HEK293 (cell line): Measurements from ENCODE around the gene FNDC5.

Experiments used
- CTCF ChIA-PET: fragments of 350-600 bp; formaldehyde crosslinking; extraction: SDS; loops from one replicate; lab custom pipeline; 2021; ENCODE audit warnings: antibody characterized with exemption; lab: Yijun Ruan, JAX
- POLR2A ChIA-PET: fragments of 300-600 bp; formaldehyde crosslinking; extraction: SDS; loops from one replicate; lab custom pipeline; 2020; ENCODE audit warnings: antibody characterized with exemption, inconsistent platforms; lab: Yijun Ruan, JAX
- H3K27ac ChIP-seq: fragments of 200-500 bp; sonication (Bioruptor generic); 2 replicates; pipeline ENCODE4 v1.5.1; 2014; ENCODE audit warnings: low read depth, low read length, control low read depth, inconsistent platforms; ENCODE audit errors: extremely low read depth
- H3K36me3 ChIP-seq, 2 experiments: fragments of 200-500 bp in 1 of 2; sonication (Bioruptor generic) in 1 of 2; 1 replicate in 1 of 2; 2 replicates in 1 of 2; pipeline ENCODE4 v1.5.1; 2014 to 2017; ENCODE audit warnings: inconsistent platforms in 2 of 2, low read length in 2 of 2; ENCODE audit not compliant: control insufficient read depth in 2 of 2, insufficient read depth in 1 of 2
- H3K4me1 ChIP-seq: fragments of 200-500 bp; sonication (Bioruptor generic); 2 replicates; pipeline ENCODE4 v1.5.1; 2014; ENCODE audit warnings: mild to moderate bottlenecking, low read length, inconsistent platforms; ENCODE audit not compliant: control insufficient read depth, insufficient read depth
- H3K4me3 ChIP-seq: 2 replicates; pipeline ENCODE4 v1.5.1; 2011; ENCODE audit warnings: low read depth, mild to moderate bottlenecking, control low read depth, low read length, moderate library complexity
- H3K9me3 ChIP-seq: fragments of 200-500 bp; sonication (Bioruptor generic); 2 replicates; pipeline ENCODE4 v1.5.1; 2014; ENCODE audit warnings: low read depth, low read length, inconsistent platforms; ENCODE audit not compliant: control insufficient read depth, insufficient read depth
- MYNN ChIP-seq: fragments of 450-650 bp; formaldehyde crosslinking; IDR thresholded peaks from 2 replicates; pipeline ENCODE4 v1.5.1; 2016; ENCODE audit warnings: missing biosample characterization, missing genetic modification characterization, borderline replicate concordance
- ZBTB11 ChIP-seq: fragments of 450-650 bp; formaldehyde crosslinking; conservative IDR thresholded peaks from 2 replicates; pipeline ENCODE4 v1.5.1; 2016; ENCODE audit warnings: low read depth, missing biosample characterization, missing genetic modification characterization
- ZFP69B ChIP-seq: fragments of 450-650 bp; formaldehyde crosslinking; IDR thresholded peaks from 2 replicates; pipeline ENCODE4 v1.5.1; 2016; ENCODE audit warnings: missing biosample characterization, missing genetic modification characterization
- ZNF174 ChIP-seq: fragments of 450-650 bp; formaldehyde crosslinking; IDR thresholded peaks from 2 replicates; pipeline ENCODE4 v1.5.0; 2017; ENCODE audit warnings: missing biosample characterization, mild to moderate bottlenecking, missing genetic modification characterization
- ZNF280C ChIP-seq: fragments of 450-650 bp; formaldehyde crosslinking; IDR thresholded peaks from 2 replicates; pipeline ENCODE4 v1.5.1; 2016; ENCODE audit warnings: missing biosample characterization, missing genetic modification characterization
- ZNF426 ChIP-seq: fragments of 450-650 bp; formaldehyde crosslinking; IDR thresholded peaks from 2 replicates; pipeline ENCODE4 v1.5.1; 2017; ENCODE audit warnings: missing biosample characterization, missing genetic modification characterization, mild to moderate bottlenecking, inconsistent platforms, moderate library complexity
- ZNF514 ChIP-seq: fragments of 450-650 bp; formaldehyde crosslinking; IDR thresholded peaks from 2 replicates; pipeline ENCODE4 v1.5.1; 2016; ENCODE audit warnings: missing biosample characterization, missing genetic modification characterization
- ZNF544 ChIP-seq: fragments of 450-650 bp; formaldehyde crosslinking; IDR thresholded peaks from 2 replicates; pipeline ENCODE4 v1.5.0; 2017; ENCODE audit warnings: missing biosample characterization, missing genetic modification characterization
- ZNF560 ChIP-seq: fragments of 450-650 bp; formaldehyde crosslinking; IDR thresholded peaks from 2 replicates; pipeline ENCODE4 v1.5.1; 2017; ENCODE audit warnings: missing biosample characterization, missing genetic modification characterization, borderline replicate concordance
- ZNF561 ChIP-seq: fragments of 450-650 bp; IDR thresholded peaks from 2 replicates; pipeline ENCODE4 v1.5.1; 2018; ENCODE audit warnings: missing biosample characterization, missing genetic modification characterization, borderline replicate concordance
- ZNF600 ChIP-seq: fragments of 450-650 bp; formaldehyde crosslinking; IDR thresholded peaks from 2 replicates; pipeline ENCODE4 v1.5.1; 2016; ENCODE audit warnings: missing biosample characterization, missing genetic modification characterization
- ZNF624 ChIP-seq: fragments of 450-650 bp; formaldehyde crosslinking; IDR thresholded peaks from 2 replicates; pipeline ENCODE4 v1.5.1; 2017; ENCODE audit warnings: missing biosample characterization, missing genetic modification characterization
- ZNF658 ChIP-seq: fragments of 450-650 bp; formaldehyde crosslinking; IDR thresholded peaks from 2 replicates; pipeline ENCODE4; 2016; ENCODE audit warnings: missing biosample characterization, missing genetic modification characterization
- ZNF701 ChIP-seq: fragments of 450-650 bp; formaldehyde crosslinking; IDR thresholded peaks from 2 replicates; pipeline ENCODE4 v1.5.1; 2016; ENCODE audit warnings: missing biosample characterization, missing genetic modification characterization
- ZSCAN5A ChIP-seq: fragments of 450-650 bp; formaldehyde crosslinking; IDR thresholded peaks from 2 replicates; pipeline ENCODE4 v1.5.1; 2016; ENCODE audit warnings: missing biosample characterization, missing genetic modification characterization
- TF ChIP-seq, protein P1 (sequence below): fragments of 450-650 bp; formaldehyde crosslinking; IDR thresholded peaks from 2 replicates; pipeline ENCODE4 v1.5.1; 2016; ENCODE audit warnings: missing biosample characterization, missing genetic modification characterization

The FNDC5 gene

GRCh38 chr1:32868806-32869455, 1.8 kb downstream of the FNDC5 start:
- no peak for TF ChIP-seq ZNF658 (tag by site-specific recombination)
- TF ChIP-seq ZNF426 (tag by site-specific recombination), result no peak
- TF ChIP-seq ZNF544 (tag by site-specific recombination), result no peak
- no peak for TF ChIP-seq ZBTB11 (tag by site-specific recombination)
- TF ChIP-seq ZNF624, result no peak
- no peak for TF ChIP-seq ZFP69B (tag by site-specific recombination)
- TF ChIP-seq ZNF701, result no peak
- TF ChIP-seq ZNF280C (tag by site-specific recombination), result no peak
- TF ChIP-seq ZSCAN5A (tag by site-specific recombination), result no peak
- no peak for TF ChIP-seq ZNF560 (tag by site-specific recombination)
- TF ChIP-seq ZNF514, result no peak
- no peak for TF ChIP-seq ZNF561 (tag by site-specific recombination)
- no peak for TF ChIP-seq ZNF600 (tag by site-specific recombination)
- no peak for TF ChIP-seq ZNF174 (tag by site-specific recombination)
- no peak for TF ChIP-seq MYNN

GRCh38 chr1:32868085-32868484, 2.6 kb downstream of the FNDC5 start:
- Histone ChIP-seq H3K9me3 (no peaks in the 10 kb centered on the region), H3K4me1 (no peaks in the 10 kb centered on the region; the same call in 1 of the 2 replicates), H3K4me3 (no peak overlapping the region), H3K27ac (no peak overlapping the region), H3K36me3 (peaks cover 0 to 28% of the 10 kb centered on the region in 2 experiments; a peak in 1 of 3 replicates)
- ChIA-PET CTCF (interaction anchor here (0.7 kb wide), 1 partner anchor 168 kb away, joined by 3 read pairs; no protein-coding TSS in a partner anchor), POLR2A (no interaction called here)
- TF ChIP-seq, protein P1, sequence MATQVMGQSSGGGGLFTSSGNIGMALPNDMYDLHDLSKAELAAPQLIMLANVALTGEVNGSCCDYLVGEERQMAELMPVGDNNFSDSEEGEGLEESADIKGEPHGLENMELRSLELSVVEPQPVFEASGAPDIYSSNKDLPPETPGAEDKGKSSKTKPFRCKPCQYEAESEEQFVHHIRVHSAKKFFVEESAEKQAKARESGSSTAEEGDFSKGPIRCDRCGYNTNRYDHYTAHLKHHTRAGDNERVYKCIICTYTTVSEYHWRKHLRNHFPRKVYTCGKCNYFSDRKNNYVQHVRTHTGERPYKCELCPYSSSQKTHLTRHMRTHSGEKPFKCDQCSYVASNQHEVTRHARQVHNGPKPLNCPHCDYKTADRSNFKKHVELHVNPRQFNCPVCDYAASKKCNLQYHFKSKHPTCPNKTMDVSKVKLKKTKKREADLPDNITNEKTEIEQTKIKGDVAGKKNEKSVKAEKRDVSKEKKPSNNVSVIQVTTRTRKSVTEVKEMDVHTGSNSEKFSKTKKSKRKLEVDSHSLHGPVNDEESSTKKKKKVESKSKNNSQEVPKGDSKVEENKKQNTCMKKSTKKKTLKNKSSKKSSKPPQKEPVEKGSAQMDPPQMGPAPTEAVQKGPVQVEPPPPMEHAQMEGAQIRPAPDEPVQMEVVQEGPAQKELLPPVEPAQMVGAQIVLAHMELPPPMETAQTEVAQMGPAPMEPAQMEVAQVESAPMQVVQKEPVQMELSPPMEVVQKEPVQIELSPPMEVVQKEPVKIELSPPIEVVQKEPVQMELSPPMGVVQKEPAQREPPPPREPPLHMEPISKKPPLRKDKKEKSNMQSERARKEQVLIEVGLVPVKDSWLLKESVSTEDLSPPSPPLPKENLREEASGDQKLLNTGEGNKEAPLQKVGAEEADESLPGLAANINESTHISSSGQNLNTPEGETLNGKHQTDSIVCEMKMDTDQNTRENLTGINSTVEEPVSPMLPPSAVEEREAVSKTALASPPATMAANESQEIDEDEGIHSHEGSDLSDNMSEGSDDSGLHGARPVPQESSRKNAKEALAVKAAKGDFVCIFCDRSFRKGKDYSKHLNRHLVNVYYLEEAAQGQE (tag by site-specific recombination), result no peak
- TF ChIP-seq ZNF600 (tag by site-specific recombination), result peak; percentile 58

More at GRCh38 chr1:32868806-32869455, 1.8 kb downstream of the FNDC5 start:
- Histone ChIP-seq H3K36me3 (peaks cover 0 to 19% of the 10 kb centered on the region in 2 experiments; a peak in 1 of 3 replicates), H3K27ac (no peak overlapping the region), H3K4me3 (no peak overlapping the region), H3K4me1 (no peaks in the 10 kb centered on the region; the same call in 1 of the 2 replicates), H3K9me3 (no peaks in the 10 kb centered on the region)
- CTCF ChIA-PET, result interaction anchor here (0.6 to 0.8 kb wide), 3 partner anchors 157 to 603 kb away, joined by 3 read pairs; no protein-coding TSS in a partner anchor
- POLR2A ChIA-PET, result no interaction called here
